HEK293T (cell line): ENCODE measurements around the gene RPL41.

Experiments
- ARNT ChIP-seq: fragments of 450-650 bp; IDR thresholded peaks from 2 replicates; pipeline ENCODE4 v1.6.1; 2017; ENCODE audit warnings: mild to moderate bottlenecking
- BHLHE40 ChIP-seq: fragments of 450-650 bp; IDR thresholded peaks from 2 replicates; pipeline ENCODE4 v1.6.1; 2016; ENCODE audit warnings: mild to moderate bottlenecking, moderate library complexity, borderline replicate concordance
- CTBP1 ChIP-seq: fragments of 450-650 bp; IDR thresholded peaks from 2 replicates; pipeline ENCODE4 v1.6.1; 2016; ENCODE audit warnings: borderline replicate concordance
- ELF4 ChIP-seq: fragments of 450-650 bp; IDR thresholded peaks from 2 replicates; pipeline ENCODE4 v1.6.1; 2017; ENCODE audit warnings: antibody characterized with exemption
- FOXA1 ChIP-seq: fragments of 450-650 bp; IDR thresholded peaks from 2 replicates; pipeline ENCODE4 v1.6.1; 2016; ENCODE audit warnings: mild to moderate bottlenecking
- FOXM1 ChIP-seq: fragments of 450-650 bp; IDR thresholded peaks from 2 replicates; pipeline ENCODE4 v1.6.1; 2017; ENCODE audit warnings: mild to moderate bottlenecking, borderline replicate concordance
- HDGF ChIP-seq: fragments of 450-650 bp; IDR thresholded peaks from 2 replicates; pipeline ENCODE4 v1.6.1; 2017; ENCODE audit warnings: antibody characterized with exemption, borderline replicate concordance
- L3MBTL2 ChIP-seq: fragments of 450-650 bp; conservative IDR thresholded peaks from 2 replicates; pipeline ENCODE4 v1.6.1; 2016; ENCODE audit warnings: mild to moderate bottlenecking
- SP1 ChIP-seq: fragments of 450-650 bp; IDR thresholded peaks from 2 replicates; pipeline ENCODE4 v1.6.1; 2017
- SUZ12 ChIP-seq: fragments of 450-650 bp; IDR thresholded peaks from 2 replicates; pipeline ENCODE4 v1.6.1; 2016; ENCODE audit warnings: mild to moderate bottlenecking
- TARDBP ChIP-seq: fragments of 450-650 bp; IDR thresholded peaks from 2 replicates; pipeline ENCODE4 v1.6.1; 2016
- TF ChIP-seq, protein P1 (sequence below): fragments of 450-650 bp; IDR thresholded peaks from 2 replicates; pipeline ENCODE4 v1.6.1; 2016

DNA sequence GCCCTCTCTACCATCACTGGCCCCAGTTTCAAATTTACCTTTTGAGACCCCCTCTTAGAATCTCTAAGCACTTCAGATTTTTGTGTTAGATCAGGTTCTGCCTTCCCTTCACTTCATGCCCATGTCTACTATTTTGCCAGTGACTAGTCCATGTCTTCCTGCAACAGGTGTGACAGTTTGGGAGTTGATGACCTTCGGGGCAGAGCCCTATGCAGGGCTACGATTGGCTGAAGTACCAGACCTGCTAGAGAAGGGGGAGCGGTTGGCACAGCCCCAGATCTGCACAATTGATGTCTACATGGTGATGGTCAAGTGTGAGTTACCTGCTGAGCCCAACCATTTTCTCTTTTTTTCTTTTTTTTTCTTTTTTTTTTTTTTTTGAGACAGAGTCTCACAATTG is 17.8 kb upstream of the RPL41 start:
- TF ChIP-seq ARNT: no peak
- TF ChIP-seq ELF4: no peak
- TF ChIP-seq BHLHE40: no peak
- no peak for TF ChIP-seq L3MBTL2
- TF ChIP-seq HDGF: no peak
- TF ChIP-seq, protein P1, sequence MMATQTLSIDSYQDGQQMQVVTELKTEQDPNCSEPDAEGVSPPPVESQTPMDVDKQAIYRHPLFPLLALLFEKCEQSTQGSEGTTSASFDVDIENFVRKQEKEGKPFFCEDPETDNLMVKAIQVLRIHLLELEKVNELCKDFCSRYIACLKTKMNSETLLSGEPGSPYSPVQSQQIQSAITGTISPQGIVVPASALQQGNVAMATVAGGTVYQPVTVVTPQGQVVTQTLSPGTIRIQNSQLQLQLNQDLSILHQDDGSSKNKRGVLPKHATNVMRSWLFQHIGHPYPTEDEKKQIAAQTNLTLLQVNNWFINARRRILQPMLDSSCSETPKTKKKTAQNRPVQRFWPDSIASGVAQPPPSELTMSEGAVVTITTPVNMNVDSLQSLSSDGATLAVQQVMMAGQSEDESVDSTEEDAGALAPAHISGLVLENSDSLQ: no peak
- no peak for TF ChIP-seq SUZ12
- TF ChIP-seq FOXM1: no peak
- TF ChIP-seq SP1: no peak
- TF ChIP-seq CTBP1: no peak
- no peak for TF ChIP-seq TARDBP
- no peak for TF ChIP-seq FOXA1
